Sigmoid colon (tissue), 7 donors: ENCODE data around the gene ABCB6. TPM values are rescaled to one million over a fixed set of nuclear protein-coding genes. Genes with fewer than 3 reads are reported as not detected.
A peak's percentile ranks its signal among the peaks of the same experiment; 100 is the strongest.

Source experiments
- DNase-seq: peaks from one replicate; pipeline ENCODE4 v3.0.0-alpha.2; 2019
- H3K27ac ChIP-seq, 4 donors: fragments of 200-600 bp; sonication (generic); one replicate each; pipeline ENCODE4 v1.5.1; 2016 to 2019; ENCODE audit warnings: mild to moderate bottlenecking in 1 of 4
- H3K27me3 ChIP-seq, 3 donors: fragments of 200-600 bp; sonication (generic); one replicate each; pipeline ENCODE4 v1.5.1; 2019; ENCODE audit warnings: mild to moderate bottlenecking in 1 of 3
- H3K36me3 ChIP-seq, 4 donors: fragments of 200-600 bp; sonication (generic); one replicate each; pipeline ENCODE4 v1.5.1; 2016 to 2019
- H3K4me1 ChIP-seq, 4 donors: fragments of 200-600 bp; sonication (generic); one replicate each; pipeline ENCODE4 v1.5.1; 2017 to 2019
- H3K4me3 ChIP-seq, 4 donors: fragments of 200-600 bp; sonication (generic); one replicate each; pipeline ENCODE4 v1.5.1; 2017 to 2019; ENCODE audit warnings: mild to moderate bottlenecking in 2 of 4, moderate library complexity in 1 of 4
- H3K9me3 ChIP-seq, 4 donors: fragments of 200-600 bp in 3 of 4; sonication (generic) in 3 of 4; one replicate each; pipeline versions ENCODE4 v1.5.1 to v1.6.1; 2013 to 2019
- CTCF ChIP-seq, 4 experiments: fragments of 450-650 bp in 3 of 4; fragments of 200-600 bp in 1 of 4; IDR thresholded peaks; one replicate each; pipeline ENCODE4 v1.5.1; 2016 to 2019; ENCODE audit warnings: antibody characterized with exemption in 4 of 4, mild to moderate bottlenecking in 3 of 4, moderate library complexity in 2 of 4
- EP300 ChIP-seq, 4 donors: sonication (generic); formaldehyde crosslinking; IDR thresholded peaks; one replicate each; pipeline ENCODE4 v1.6.1; 2017; ENCODE audit warnings: antibody characterized with exemption in 4 of 4
- POLR2A ChIP-seq, 2 donors: fragments of 450-650 bp; IDR thresholded peaks; one replicate each; pipeline ENCODE4 v1.6.1; 2016; ENCODE audit warnings: antibody characterized with exemption in 2 of 2, mild to moderate bottlenecking in 2 of 2, moderate library complexity in 2 of 2
- POLR2AphosphoS5 ChIP-seq, 4 donors: sonication (generic); formaldehyde crosslinking; IDR thresholded peaks; one replicate each; pipeline ENCODE4 v1.6.1; 2017; ENCODE audit warnings: antibody characterized with exemption in 4 of 4
- WGBS, 2 donors: extraction: QIAGEN DNeasy Blood & Tissue Kit; methylation state at CpG; one replicate each; pipeline ENCODE4 v1.1.7; 2013; 5-methylcytosine and 5-hydroxymethylcytosine counted together
- intact Hi-C: fragments of 100-400 bp; cut with DNase I; formaldehyde crosslinking; loops from one replicate; pipeline ENCODE4 v1.15.1; 2023
- polyA plus RNA-seq, 3 donors: library from polyadenylated mRNA; stranded (reverse); fragments of 200-250 nt; gene quantifications; one replicate each; pipeline ENCODE4 v1.2.3, GENCODE V29; 2013
- total RNA-seq, 4 donors: library from RNA; depleted of rRNA; stranded (reverse); fragments of >200 nt; gene quantifications; one replicate each; pipeline ENCODE4 v1.1.0, GENCODE V29; 2016
- donor health status: healthy with polysubstance abuse.
- donor health status: Bipolar disorder and iron deficiency.
- donor health status: healthy.

Gene ABCB6
- total and polyA plus RNA-seq, 7 donors: 4.8 to 39.3 (median 16.1) TPM; not detected in 1

DNA sequence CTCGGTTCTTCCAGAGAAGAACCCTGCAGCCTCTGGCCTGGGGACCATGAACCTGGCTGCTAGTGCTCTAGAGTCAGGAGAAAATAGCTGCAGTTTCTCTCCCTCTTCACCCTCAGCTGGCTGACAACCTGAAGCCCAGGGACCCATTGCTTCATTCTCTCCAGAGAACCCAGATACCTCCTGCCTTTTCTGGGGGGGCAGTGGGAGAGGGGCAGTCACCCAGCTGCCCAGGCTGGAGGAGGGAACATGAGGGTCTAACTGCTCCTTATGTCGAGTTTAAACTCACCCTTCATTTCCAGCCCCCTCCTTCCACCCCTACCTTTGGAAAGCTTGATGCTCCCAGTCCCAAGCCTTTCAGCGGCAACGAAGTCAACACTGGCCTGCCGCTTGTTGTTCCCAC, 19.8 kb downstream of the ABCB6 start:
- WGBS, 2 donors: 79 to 89% methylated on average over 5 of the region's 5 CpGs
- H3K27me3 ChIP-seq: peaks cover 0 to 13% (median 0%) of the 10 kb centered on the region in 3 donors
- no peaks in the 10 kb centered on the region for H3K9me3 ChIP-seq
- no peak for TF ChIP-seq POLR2AphosphoS5 (IDR thresholded peaks at IDR 0.05)
- no peak for TF ChIP-seq POLR2A (IDR thresholded peaks at IDR 0.05)
- TF ChIP-seq EP300 (IDR thresholded peaks at IDR 0.05): no peak
- TF ChIP-seq CTCF (IDR thresholded peaks at IDR 0.05): no peak
- intact Hi-C loops: no loop called here
- H3K4me1 ChIP-seq: no peaks in the 10 kb centered on the region
- H3K27ac ChIP-seq: no peak overlapping the region
- no peaks in the 10 kb centered on the region for H3K36me3 ChIP-seq
- no peak overlapping the region for H3K4me3 ChIP-seq
- no peak for DNase-seq

DNA sequence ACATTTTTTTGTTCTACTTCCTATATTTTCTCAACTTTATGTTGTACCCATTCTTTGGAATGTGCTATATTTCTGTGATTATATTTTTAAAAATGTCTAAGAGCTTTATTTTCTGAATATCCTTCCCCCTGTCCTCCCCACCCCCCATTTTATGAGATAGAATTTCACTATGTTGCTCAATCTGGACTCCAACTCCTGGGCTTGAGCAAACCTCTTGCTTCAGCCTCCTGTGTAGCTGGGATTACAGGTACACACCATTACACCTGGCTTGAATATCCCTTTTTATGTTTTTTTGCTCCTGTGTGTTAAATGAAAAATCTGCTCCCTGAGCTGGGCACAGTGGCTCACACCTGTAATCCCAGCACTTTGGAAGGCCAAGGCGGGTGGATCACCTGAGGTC, 21.4 kb downstream of the ABCB6 start:
- Histone ChIP-seq H3K27ac (no peak overlapping the region), H3K36me3 (no peaks in the 10 kb centered on the region), H3K9me3 (no peaks in the 10 kb centered on the region), H3K4me1 (no peaks in the 10 kb centered on the region), H3K27me3 (peaks cover 0 to 13% (median 0%) of the 10 kb centered on the region in 3 donors), H3K4me3 (no peak overlapping the region)
- intact Hi-C loops: no loop called here
- 98 to 100% methylated on average over 1 of the region's 1 CpG for WGBS, 2 donors
- TF ChIP-seq EP300 (IDR thresholded peaks at IDR 0.05) (no peak), POLR2A (IDR thresholded peaks at IDR 0.05) (no peak), CTCF (IDR thresholded peaks at IDR 0.05) (no peak), POLR2AphosphoS5 (IDR thresholded peaks at IDR 0.05) (no peak)
- no peak for DNase-seq

DNA sequence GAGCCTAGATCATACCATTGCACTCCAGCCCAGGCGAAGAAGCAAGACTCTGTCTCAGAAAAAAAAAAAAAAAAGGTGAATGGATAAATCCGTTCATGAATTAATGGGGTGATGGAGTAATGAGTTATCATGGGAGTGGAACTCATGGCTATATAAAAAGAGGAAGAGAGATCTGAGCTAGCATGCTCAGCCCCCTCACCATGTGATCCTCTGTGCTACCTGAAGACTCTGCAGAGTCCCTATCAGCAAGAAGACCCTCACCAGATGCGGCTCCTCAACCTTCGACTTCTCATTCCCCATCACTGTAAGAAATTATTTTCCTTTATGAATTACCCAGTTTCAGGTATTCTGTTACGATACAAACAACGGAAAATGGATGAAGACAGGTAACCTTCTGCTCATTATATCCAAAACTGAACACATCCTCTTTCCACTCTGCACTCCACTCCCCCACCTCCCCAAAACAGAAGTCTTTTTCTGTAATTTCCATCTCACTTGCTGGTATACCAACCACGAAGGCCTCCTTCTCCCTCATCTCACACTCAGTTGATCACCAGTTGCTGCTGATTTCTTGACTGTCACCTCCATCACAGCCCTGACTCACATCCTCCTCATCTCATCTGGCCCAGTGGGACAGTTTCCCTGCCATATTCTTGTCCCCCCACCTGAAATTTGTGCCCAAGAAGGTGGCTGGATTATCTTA, 31.9 kb downstream of the ABCB6 start:
- Histone ChIP-seq H3K27me3 (no peaks in the 10 kb centered on the region), H3K4me1 (no peaks in the 10 kb centered on the region), H3K9me3 (no peaks in the 10 kb centered on the region), H3K27ac (no peak overlapping the region), H3K36me3 (peaks cover 9 to 35% (median 21%) of the 10 kb centered on the region in 4 donors), H3K4me3 (no peak overlapping the region)
- peak; percentile 24 for DNase-seq
- intact Hi-C loops: no loop called here
- TF ChIP-seq POLR2AphosphoS5 (IDR thresholded peaks at IDR 0.05) (no peak), POLR2A (IDR thresholded peaks at IDR 0.05) (no peak), EP300 (IDR thresholded peaks at IDR 0.05) (no peak), CTCF (IDR thresholded peaks at IDR 0.05) (no peak)
- WGBS, 2 donors: 84 to 88% methylated on average over 7 of the region's 7 CpGs

DNA sequence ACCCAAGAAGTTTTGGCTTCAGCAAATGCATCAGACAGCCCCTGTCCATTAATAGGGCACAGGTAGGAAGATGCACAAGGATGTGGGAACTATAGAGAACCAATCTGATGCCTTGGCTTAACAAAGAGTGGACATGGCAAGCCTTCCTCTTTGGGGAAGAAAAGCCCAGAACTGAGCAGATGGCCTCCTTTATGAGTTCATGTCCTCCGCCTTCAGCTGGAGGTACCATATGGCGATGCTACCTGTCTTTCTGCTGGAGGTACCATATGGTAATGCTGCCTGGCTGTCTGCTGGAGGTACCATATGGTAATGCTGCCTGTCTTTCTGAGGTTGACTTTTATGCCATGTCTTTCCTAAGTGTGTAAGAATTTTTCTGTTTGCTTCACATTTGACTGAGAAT, 34.6 kb downstream of the ABCB6 start:
- peaks cover 0 to 11% (median 10%) of the 10 kb centered on the region in 4 donors for H3K4me1 ChIP-seq
- peaks cover 29 to 60% (median 40%) of the 10 kb centered on the region in 4 donors for H3K36me3 ChIP-seq
- 88 to 90% methylated on average over 2 of the region's 2 CpGs for WGBS, 2 donors
- TF ChIP-seq EP300 (IDR thresholded peaks at IDR 0.05) (no peak), CTCF (IDR thresholded peaks at IDR 0.05) (no peak), POLR2A (IDR thresholded peaks at IDR 0.05) (no peak), POLR2AphosphoS5 (IDR thresholded peaks at IDR 0.05) (no peak)
- no peaks in the 10 kb centered on the region for H3K27me3 ChIP-seq
- DNase-seq: no peak
- intact Hi-C loops: no loop called here
- no peak overlapping the region for H3K4me3 ChIP-seq
- no peak overlapping the region for H3K27ac ChIP-seq
- no peaks in the 10 kb centered on the region for H3K9me3 ChIP-seq
